Upper lobe of right lung (tissue), 1 donor: Measurements from ENCODE around the gene SEC14L5. TPM values are rescaled to one million over a fixed set of nuclear protein-coding genes. Genes with fewer than 3 reads are reported as not detected.

ENCODE experiments used
- ATAC-seq: fragments of 200-7000 bp; cut with Tn5 transposase; one replicate; pipeline ENCODE4 v1.9.1; 2020; ENCODE audit warnings: mild to moderate bottlenecking, moderate library complexity
- DNase-seq: peaks from one replicate; pipeline ENCODE4 v3.0.0-alpha.2; 2020
- H3K27ac ChIP-seq: fragments of 200-600 bp; one replicate; pipeline ENCODE4 v1.8.0; 2022
- H3K27me3 ChIP-seq: fragments of 200-600 bp; one replicate; pipeline ENCODE4 v1.8.0; 2022; ENCODE audit warnings: mild to moderate bottlenecking
- H3K36me3 ChIP-seq: fragments of 200-600 bp; one replicate; pipeline ENCODE4 v1.8.0; 2022
- H3K4me1 ChIP-seq: fragments of 200-600 bp; one replicate; pipeline ENCODE4 v1.8.0; 2022
- H3K4me3 ChIP-seq: fragments of 200-600 bp; one replicate; pipeline ENCODE4 v1.8.0; 2022; ENCODE audit warnings: mild to moderate bottlenecking
- H3K9me3 ChIP-seq: fragments of 200-600 bp; one replicate; pipeline ENCODE4 v1.8.0; 2022
- CTCF ChIP-seq: fragments of 200-600 bp; IDR thresholded peaks from one replicate; pipeline ENCODE4 v1.8.0; 2022; ENCODE audit warnings: antibody characterized with exemption
- intact Hi-C: fragments of 100-400 bp; cut with DNase I; formaldehyde crosslinking; loops from one replicate; pipeline ENCODE4 v1.11.0; 2022
- total RNA-seq: library from RNA; stranded (reverse); fragmentation: NEBNext Ultra II Directional; extraction: Animal tissue kit (Norgen Biotek cat#: 25700); gene quantifications from one replicate; pipeline ENCODE4 v1.2.1, GENCODE V29; 2021
- donor health status: DM: no; HTN: yes; CAD: no; lungs with severe emphysema.

The SEC14L5 gene
- total RNA-seq, 1 donor from 2014 or later, result 0.52 TPM

- DNase-seq (peak; percentile 39), ATAC-seq (no peak)
- Histone ChIP-seq H3K27me3 (peaks cover 1% of the 10 kb centered on the region), H3K9me3 (no peaks in the 10 kb centered on the region), H3K27ac (peak overlapping the region; percentile 70), H3K4me1 (peaks cover 43% of the 10 kb centered on the region), H3K4me3 (no peak overlapping the region), H3K36me3 (no peaks in the 10 kb centered on the region)
- no peak for TF ChIP-seq CTCF
- intact Hi-C loops, result no loop called here
These were observed 15.6 kb upstream of the SEC14L5 start for GRCh38 chr16:4942481-4942880.

GRCh38 chr16:4944333-4945281 lies 13.5 kb upstream of the SEC14L5 start:
- peaks cover 37% of the 10 kb centered on the region for H3K4me1 ChIP-seq
- H3K9me3 ChIP-seq, result no peaks in the 10 kb centered on the region
- ATAC-seq (peak; percentile 90), DNase-seq (peak; percentile 95)
- intact Hi-C loops, result no loop called here
- no peak overlapping the region for H3K4me3 ChIP-seq
- no peaks in the 10 kb centered on the region for H3K36me3 ChIP-seq
- TF ChIP-seq CTCF, result no peak
- H3K27me3 ChIP-seq, result no peaks in the 10 kb centered on the region
- peak overlapping the region; percentile 73 for H3K27ac ChIP-seq

- H3K9me3 ChIP-seq, result no peaks in the 10 kb centered on the region
- no peak overlapping the region for H3K4me3 ChIP-seq
- H3K36me3 ChIP-seq, result no peaks in the 10 kb centered on the region
- DNase-seq (peak; percentile 78), ATAC-seq (peak; percentile 13)
- H3K27me3 ChIP-seq, result no peaks in the 10 kb centered on the region
- no peak for TF ChIP-seq CTCF
- peaks cover 37% of the 10 kb centered on the region for H3K4me1 ChIP-seq
- intact Hi-C loops, result no loop called here
- H3K27ac ChIP-seq, result peak overlapping the region; percentile 73
These were observed 12.3 kb upstream of the SEC14L5 start for GRCh38 chr16:4945560-4946502.

- no peaks in the 10 kb centered on the region for H3K36me3 ChIP-seq
- peaks cover 37% of the 10 kb centered on the region for H3K4me1 ChIP-seq
- DNase-seq, result no peak
- ATAC-seq, result no peak
- H3K9me3 ChIP-seq, result no peaks in the 10 kb centered on the region
- H3K4me3 ChIP-seq, result no peak overlapping the region
- no peak for TF ChIP-seq CTCF
- H3K27ac ChIP-seq, result no peak overlapping the region
- no peaks in the 10 kb centered on the region for H3K27me3 ChIP-seq
- intact Hi-C loops, result no loop called here
These were observed 11.2 kb upstream of the SEC14L5 start for GRCh38 chr16:4946917-4947316.

- intact Hi-C loops, result no loop called here
- H3K27ac ChIP-seq, result no peak overlapping the region
- peaks cover 33% of the 10 kb centered on the region for H3K4me1 ChIP-seq
- ATAC-seq (peak; percentile 11), DNase-seq (no peak)
- no peak overlapping the region for H3K4me3 ChIP-seq
- H3K9me3 ChIP-seq, result no peaks in the 10 kb centered on the region
- no peaks in the 10 kb centered on the region for H3K27me3 ChIP-seq
- TF ChIP-seq CTCF, result no peak
- H3K36me3 ChIP-seq, result no peaks in the 10 kb centered on the region
These were observed 10.2 kb upstream of the SEC14L5 start for GRCh38 chr16:4947722-4948503.
